ENCODE measurements around the gene C14orf132.
"Not testable (repeated sequence)": the region's sequence is repeated elsewhere in the genome, so short reads cannot be mapped to it uniquely, and the experiment has no call there.

The C14orf132 gene

GRCh38 chr14:96038920-96039632, at the start of gene C14orf132:
C14orf132 (plus strand) TSS chr14:96039362; CDS start chr14:96039501, 139 bp downstream.
- DNase-seq, result no peak

GRCh38 chr14:95993768-95994592, 45.2 kb upstream of the C14orf132 start:
- peak; percentile 45 for DNase-seq

GRCh38 chr14:95994593-95994928, 44.6 kb upstream of the C14orf132 start:
- DNase-seq, result no peak

GRCh38 chr14:95998656-95999055, 40.5 kb upstream of the C14orf132 start:
- DNase-seq, result no peak

- no peak for DNase-seq
Observed at GRCh38 chr14:96001866-96002497, 37.2 kb upstream of the C14orf132 start.

- DNase-seq, result no peak
Observed at GRCh38 chr14:96002498-96002884, 36.7 kb upstream of the C14orf132 start.

GRCh38 chr14:96011131-96011530, 28.0 kb upstream of the C14orf132 start:
- no peak for DNase-seq

- no peak for DNase-seq
Observed at GRCh38 chr14:96011607-96012006, 27.6 kb upstream of the C14orf132 start.

- DNase-seq, result not testable (repeated sequence)
Observed at GRCh38 chr14:96012757-96013156, 26.4 kb upstream of the C14orf132 start.

GRCh38 chr14:96014176-96014575, 25.0 kb upstream of the C14orf132 start:
- no peak for DNase-seq

GRCh38 chr14:96016501-96017160, 22.5 kb upstream of the C14orf132 start:
- peak; percentile 74 for DNase-seq

GRCh38 chr14:96017882-96018281, 21.3 kb upstream of the C14orf132 start:
- no peak for DNase-seq

- no peak for DNase-seq
Observed at GRCh38 chr14:96027431-96028355, 11.5 kb upstream of the C14orf132 start.

GRCh38 chr14:96029089-96029645, 10.0 kb upstream of the C14orf132 start:
- no peak for DNase-seq

- DNase-seq, result no peak
Observed at GRCh38 chr14:96030108-96030760, 8.9 kb upstream of the C14orf132 start.

- DNase-seq, result no peak
Observed at GRCh38 chr14:96031691-96032090, 7.5 kb upstream of the C14orf132 start.

- no peak for DNase-seq
Observed at GRCh38 chr14:96035456-96035855, 3.7 kb upstream of the C14orf132 start.

GRCh38 chr14:96037891-96038557, 1.1 kb upstream of the C14orf132 start:
- DNase-seq, result no peak

GRCh38 chr14:96038558-96038919, 623 bp upstream of the C14orf132 start:
- DNase-seq, result no peak

- DNase-seq, result peak; percentile 51
Observed at GRCh38 chr14:96039633-96040311, 610 bp downstream of the C14orf132 start.

All from NCI-H1417 treated with DMSO at 0.1 percent for 48 hours (cell line).